ENCODE measurements around the gene SNRPA.

DNA sequence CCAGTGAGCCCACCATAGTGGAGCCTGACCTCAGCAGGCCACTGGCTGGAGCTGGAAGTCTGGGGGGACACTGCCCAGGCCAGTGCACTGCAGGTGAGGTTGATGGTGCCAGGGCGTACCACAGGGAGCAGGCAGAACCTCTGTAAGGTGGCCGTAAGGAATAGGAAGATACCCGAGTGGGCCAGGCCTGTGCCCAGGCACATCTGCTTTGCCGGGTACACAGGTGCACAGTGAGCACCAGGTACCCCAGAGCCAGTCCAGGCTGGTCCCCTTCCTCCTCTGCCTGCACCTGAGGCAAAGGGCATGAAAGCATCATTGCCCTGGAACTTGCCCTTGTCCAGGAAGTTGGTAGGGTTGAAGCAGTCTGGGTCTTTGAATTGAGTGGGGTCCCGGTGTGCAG, 57.5 kb downstream of the SNRPA start:
- TF ChIP-seq CTCF (conservative IDR thresholded peaks at IDR 0.05) = no peak
- TF ChIP-seq EZH2 (IDR thresholded peaks at IDR 0.05; ENCODE audit: low read depth) = no peak
